Activated CD8-positive, alpha-beta T cell treated with anti-CD3 and anti-CD28 coated beads, Interleukin-2, amount 10 ng/mL, durations not matched to agents 7 days and 5 days (primary cell): ENCODE results near the gene ZNF865. TPM values are rescaled to one million over a fixed set of nuclear protein-coding genes. Genes with fewer than 3 reads are reported as not detected.

Source experiments
- ATAC-seq: fragments of 150-1000 bp; cut with Tn5 transposase; one replicate; pipeline ENCODE4 v1.10.0; 2021; ENCODE audit warnings: moderate library complexity
- CTCF ChIA-PET: fragments of 350-600 bp; sonication (Branson Sonifier 250); formaldehyde crosslinking; loops from one replicate; lab custom pipeline; 2021; ENCODE audit warnings: antibody characterized with exemption; lab: Charles Lee
- POLR2A ChIA-PET: fragments of 350-600 bp; sonication (Branson Sonifier 250); formaldehyde crosslinking; loops from one replicate; lab custom pipeline; 2021; ENCODE audit warnings: antibody characterized with exemption; lab: Charles Lee
- DNase-seq: peaks from one replicate; pipeline ENCODE4 v3.0.0-alpha.2; 2020
- H3K27ac Mint-ChIP-seq: one replicate; pipeline ENCODE4 v1.8.0; 2021; ENCODE audit warnings: mild to moderate bottlenecking, mixed read lengths
- H3K27me3 Mint-ChIP-seq: one replicate; pipeline ENCODE4 v1.8.0; 2021; ENCODE audit warnings: low read depth, mixed read lengths
- H3K36me3 Mint-ChIP-seq: one replicate; pipeline ENCODE4 v1.8.0; 2021; ENCODE audit warnings: low read depth, mixed read lengths
- H3K4me1 Mint-ChIP-seq: one replicate; pipeline ENCODE4 v1.8.0; 2021; ENCODE audit warnings: low read depth, mixed read lengths
- H3K4me3 Mint-ChIP-seq: one replicate; pipeline ENCODE4 v1.8.0; 2021; ENCODE audit warnings: mild to moderate bottlenecking, mixed read lengths
- H3K9me3 Mint-ChIP-seq: one replicate; pipeline ENCODE4 v1.8.0; 2022; ENCODE audit warnings: mixed read lengths; ENCODE audit not compliant: insufficient read depth
- total RNA-seq, 2 experiments: library from RNA; stranded (reverse); gene quantifications; one replicate each; pipeline ENCODE4 v1.2.3, GENCODE V29; 2021

ZNF865 gene
- total RNA-seq, 2 experiments from 2014 or later: 14.8 to 15.8 TPM

DNA sequence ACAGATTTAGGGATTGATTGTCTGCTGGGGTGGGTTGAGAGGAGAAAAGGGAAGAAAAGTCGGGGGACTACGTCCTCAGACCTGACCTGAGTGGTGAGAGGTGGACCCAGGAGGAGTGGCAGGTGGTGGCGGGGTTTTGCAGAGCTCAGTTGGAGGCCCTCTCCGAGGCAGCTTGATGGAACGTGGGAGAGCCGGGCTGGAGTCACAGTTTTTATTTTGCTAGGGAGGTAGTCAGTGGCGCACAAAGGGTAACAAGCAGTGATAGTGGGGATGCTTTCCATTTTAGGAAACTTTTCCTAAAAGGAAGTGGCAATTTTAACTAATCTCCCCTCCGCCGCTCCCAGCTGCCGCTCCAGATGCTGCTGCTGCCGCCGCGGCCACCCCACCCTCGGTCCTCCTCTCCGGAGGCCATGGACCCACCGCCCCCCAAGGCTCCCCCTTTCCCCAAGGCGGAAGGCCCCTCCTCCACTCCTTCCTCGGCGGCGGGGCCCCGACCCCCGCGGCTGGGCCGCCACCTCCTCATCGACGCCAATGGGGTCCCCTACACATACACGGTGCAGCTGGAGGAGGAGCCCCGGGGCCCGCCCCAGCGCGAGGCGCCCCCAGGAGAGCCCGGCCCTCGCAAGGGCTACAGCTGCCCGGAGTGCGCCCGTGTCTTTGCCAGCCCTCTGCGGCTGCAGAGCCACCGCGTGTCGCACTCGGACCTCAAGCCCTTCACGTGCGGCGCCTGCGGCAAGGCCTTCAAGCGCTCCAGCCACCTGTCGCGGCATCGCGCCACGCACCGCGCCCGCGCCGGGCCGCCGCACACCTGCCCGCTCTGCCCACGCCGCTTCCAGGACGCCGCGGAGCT, 36.9 kb downstream of the ZNF865 start:
- H3K4me3 Mint-ChIP-seq: peak overlapping the region; percentile 86
- ChIA-PET CTCF (interaction anchor here (1.0 to 2.0 kb wide), 5 partner anchors 9 to 43 kb away, joined by 3 to 17 read pairs (median 6); partner anchors contain the start of genes FIZ1, U2AF2 and ZNF865), POLR2A (interaction anchor here (0.9 to 1.9 kb wide), 4 partner anchors 10 to 25 kb away, joined by 3 to 7 read pairs (median 4); partner anchors contain the start of gene U2AF2)
- H3K4me1 Mint-ChIP-seq: peaks cover 60% of the 10 kb centered on the region
- H3K27me3 Mint-ChIP-seq: no peaks in the 10 kb centered on the region
- H3K9me3 Mint-ChIP-seq: no peaks in the 10 kb centered on the region
- peak overlapping the region; percentile 95 for H3K27ac Mint-ChIP-seq
- peak; percentile 47 for DNase-seq
- ATAC-seq: peak; percentile 12
- peaks cover 37% of the 10 kb centered on the region for H3K36me3 Mint-ChIP-seq

DNA sequence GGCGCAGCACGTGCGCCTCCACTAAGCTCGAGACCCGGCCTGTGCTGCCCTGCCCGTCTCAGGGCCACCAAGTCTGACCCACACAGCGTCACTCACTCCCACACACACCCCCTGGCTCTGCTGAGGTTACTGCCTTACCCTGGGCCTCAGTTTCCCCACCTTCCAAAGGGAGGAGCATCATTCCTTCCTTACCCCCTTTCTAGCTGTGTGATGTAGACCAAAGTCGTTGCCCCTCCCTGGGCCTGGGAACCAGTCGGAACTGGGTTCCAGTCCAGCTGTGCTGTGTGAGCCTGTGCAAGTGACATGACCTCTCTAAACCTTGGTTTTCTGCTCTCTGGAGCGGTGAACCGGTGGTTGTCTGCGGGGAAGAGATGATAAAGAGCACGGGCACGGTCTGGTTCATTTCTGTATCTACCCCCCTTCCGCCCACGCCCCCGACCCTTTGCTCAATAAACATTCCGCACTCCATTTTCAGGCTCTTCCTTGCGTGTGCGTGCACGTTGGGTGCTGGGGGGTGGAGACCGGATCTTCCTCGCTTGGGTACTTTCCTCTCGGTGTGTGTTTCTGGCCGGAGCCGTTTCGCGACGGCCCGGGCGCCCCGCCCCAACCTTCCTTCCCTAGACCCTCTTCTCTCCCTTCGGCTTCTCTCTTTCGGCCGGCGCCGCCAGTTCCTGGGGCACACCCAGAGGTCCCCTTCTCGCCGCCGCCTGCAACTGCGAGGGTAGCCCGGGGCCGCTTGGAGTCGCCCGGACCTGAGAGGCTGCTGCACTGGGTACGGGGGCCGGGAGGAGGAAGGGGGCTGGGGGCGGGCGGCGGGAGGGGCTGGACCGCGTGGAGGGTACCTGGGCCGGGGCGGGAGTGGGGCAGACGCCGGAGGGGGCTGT, 37.8 kb downstream of the ZNF865 start, which contains the start of gene ZNF581:
Gene ZNF581 (plus strand): TSS at position 647 of the 884 bp plus-strand sequence. CDS start 923 bp downstream, outside the sequence.
- Mint-ChIP-seq H3K27me3 (no peaks in the 10 kb centered on the region), H3K36me3 (peaks cover 32% of the 10 kb centered on the region), H3K27ac (peak within 1 kb of the TSS; percentile 95), H3K4me3 (peak within 1 kb of the TSS; percentile 86), H3K9me3 (no peaks in the 10 kb centered on the region), H3K4me1 (peaks cover 58% of the 10 kb centered on the region)
- CTCF ChIA-PET: interaction anchor here (1.0 to 2.0 kb wide), 5 partner anchors 10 to 44 kb away, joined by 3 to 17 read pairs (median 6); partner anchors contain the start of genes FIZ1, U2AF2 and ZNF865
- ATAC-seq (peak; percentile 61), DNase-seq (peak; percentile 82)
- POLR2A ChIA-PET: interaction anchor here (0.9 to 1.9 kb wide), 4 partner anchors 9 to 25 kb away, joined by 3 to 7 read pairs (median 4); partner anchors contain the start of gene U2AF2

DNA sequence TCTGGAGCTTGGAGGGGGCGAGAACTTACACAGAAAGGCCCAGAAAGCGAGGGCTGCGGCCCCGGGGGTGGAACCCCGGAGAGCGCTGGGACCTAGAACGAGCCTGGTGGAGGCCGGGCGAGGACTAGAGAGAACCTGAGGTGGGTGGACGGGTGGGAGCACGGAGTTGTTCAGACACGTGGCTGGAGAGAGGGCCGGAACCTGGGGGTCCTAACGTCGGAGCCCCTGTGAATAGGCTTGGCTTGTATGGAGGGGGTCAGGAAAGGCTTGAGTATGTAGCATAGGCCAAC, 38.4 kb downstream of the ZNF865 start:
- ATAC-seq (no peak), DNase-seq (no peak)
- H3K9me3 Mint-ChIP-seq: no peaks in the 10 kb centered on the region
- peaks cover 29% of the 10 kb centered on the region for H3K36me3 Mint-ChIP-seq
- peaks cover 59% of the 10 kb centered on the region for H3K4me1 Mint-ChIP-seq
- no peaks in the 10 kb centered on the region for H3K27me3 Mint-ChIP-seq
- peak overlapping the region; percentile 86 for H3K4me3 Mint-ChIP-seq
- ChIA-PET CTCF (interaction anchor here (1.3 to 1.9 kb wide), 2 partner anchors 10 to 11 kb away, joined by 4 to 9 read pairs; partner anchors contain the start of gene U2AF2), POLR2A (interaction anchor here (2.4 kb wide), 1 partner anchor 11 kb away, joined by 6 read pairs; no protein-coding TSS in a partner anchor)
- peak overlapping the region; percentile 95 for H3K27ac Mint-ChIP-seq

DNA sequence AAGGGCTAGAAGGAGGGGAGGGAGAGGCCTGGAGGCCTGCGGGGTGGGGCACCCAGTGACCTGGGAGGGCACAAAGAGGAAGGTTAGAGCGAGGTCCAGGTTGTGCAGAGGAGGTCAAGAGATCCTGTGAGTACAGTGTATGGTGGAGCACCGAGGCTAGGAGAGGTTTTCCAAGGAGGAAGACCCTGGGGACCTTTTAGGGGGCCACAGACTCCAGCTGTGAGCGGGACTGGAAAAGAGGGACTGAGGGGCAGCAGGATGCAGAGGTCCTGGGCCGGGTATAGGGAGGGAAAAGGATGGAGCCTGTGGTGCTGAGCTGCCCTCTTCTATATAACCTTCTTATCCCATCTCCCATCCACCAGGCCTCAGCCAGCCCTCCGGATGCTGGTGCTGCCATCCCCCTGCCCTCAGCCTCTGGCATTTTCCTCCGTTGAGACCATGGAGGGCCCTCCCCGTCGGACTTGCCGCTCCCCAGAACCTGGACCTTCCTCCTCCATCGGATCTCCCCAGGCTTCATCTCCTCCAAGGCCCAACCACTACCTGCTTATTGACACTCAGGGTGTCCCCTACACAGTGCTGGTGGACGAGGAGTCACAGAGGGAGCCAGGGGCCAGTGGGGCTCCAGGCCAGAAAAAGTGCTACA, 38.9 kb downstream of the ZNF865 start:
- CTCF ChIA-PET: interaction anchor here (1.3 kb wide), 1 partner anchor 10 kb away, joined by 4 read pairs; the partner anchor contains the start of gene U2AF2
- H3K36me3 Mint-ChIP-seq: peaks cover 25% of the 10 kb centered on the region
- H3K4me1 Mint-ChIP-seq: peaks cover 54% of the 10 kb centered on the region
- no peaks in the 10 kb centered on the region for H3K27me3 Mint-ChIP-seq
- H3K27ac Mint-ChIP-seq: peak overlapping the region; percentile 95
- peak overlapping the region; percentile 86 for H3K4me3 Mint-ChIP-seq
- DNase-seq (no peak), ATAC-seq (no peak)
- POLR2A ChIA-PET: interaction anchor here (2.4 kb wide), 1 partner anchor 10 kb away, joined by 6 read pairs; no protein-coding TSS in a partner anchor
- no peaks in the 10 kb centered on the region for H3K9me3 Mint-ChIP-seq

DNA sequence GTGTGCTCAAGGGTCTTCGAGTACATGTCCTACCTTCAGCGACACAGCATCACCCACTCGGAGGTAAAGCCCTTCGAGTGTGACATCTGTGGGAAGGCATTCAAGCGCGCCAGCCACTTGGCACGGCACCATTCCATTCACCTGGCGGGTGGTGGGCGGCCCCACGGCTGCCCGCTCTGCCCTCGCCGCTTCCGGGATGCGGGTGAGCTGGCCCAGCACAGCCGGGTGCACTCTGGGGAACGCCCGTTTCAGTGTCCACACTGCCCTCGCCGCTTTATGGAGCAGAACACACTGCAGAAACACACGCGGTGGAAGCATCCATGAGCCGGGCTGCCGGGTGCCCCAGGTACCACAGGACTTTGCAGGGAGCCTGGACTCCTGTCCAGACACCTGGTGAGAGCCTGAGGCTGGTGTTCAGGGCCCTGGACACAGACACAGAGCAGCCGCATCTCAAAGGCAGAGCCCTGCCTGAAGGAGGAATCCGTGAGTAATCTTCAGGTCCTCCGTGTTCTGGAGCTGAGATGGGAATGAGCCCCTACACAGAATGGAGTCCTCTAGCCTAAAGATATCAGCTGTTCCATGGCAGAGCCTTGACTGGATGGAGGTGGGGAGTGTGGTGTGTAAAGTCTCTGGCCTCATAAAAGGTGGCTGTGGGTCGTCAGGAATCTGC, 39.5 kb downstream of the ZNF865 start:
- H3K4me3 Mint-ChIP-seq: peak overlapping the region; percentile 86
- no peaks in the 10 kb centered on the region for H3K9me3 Mint-ChIP-seq
- H3K36me3 Mint-ChIP-seq: peaks cover 25% of the 10 kb centered on the region
- DNase-seq (no peak), ATAC-seq (no peak)
- POLR2A ChIA-PET: interaction anchor here (1.5 to 2.4 kb wide), 2 partner anchors 9 to 12 kb away, joined by 4 to 6 read pairs; no protein-coding TSS in a partner anchor
- peak overlapping the region; percentile 95 for H3K27ac Mint-ChIP-seq
- CTCF ChIA-PET: interaction anchor here (1.1 to 1.3 kb wide), 2 partner anchors 9 to 10 kb away, joined by 4 to 6 read pairs; partner anchors contain the start of gene U2AF2
- peaks cover 54% of the 10 kb centered on the region for H3K4me1 Mint-ChIP-seq
- no peaks in the 10 kb centered on the region for H3K27me3 Mint-ChIP-seq

DNA sequence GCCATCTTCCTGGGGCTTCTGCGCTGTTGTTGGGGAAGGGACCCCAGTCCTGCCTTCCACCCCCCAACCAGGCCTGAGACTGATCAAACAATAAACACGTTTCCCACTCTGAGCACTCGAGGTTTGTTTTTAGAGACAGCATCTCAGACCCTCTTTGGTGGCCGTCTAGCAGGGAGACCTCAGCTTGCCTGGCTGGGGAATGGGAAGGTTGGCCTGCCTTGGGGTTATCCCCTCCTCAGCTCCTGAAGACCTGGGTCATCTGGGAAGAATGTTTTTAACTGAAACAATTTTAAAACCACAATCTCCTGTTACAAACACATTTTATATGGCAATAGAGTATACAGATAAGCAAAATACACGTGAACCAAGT, 40.0 kb downstream of the ZNF865 start:
- DNase-seq: no peak
- H3K27ac Mint-ChIP-seq: peak overlapping the region; percentile 52
- no peak for ATAC-seq
- CTCF ChIA-PET: interaction anchor here (1.1 kb wide), 1 partner anchor 9 kb away, joined by 6 read pairs; no protein-coding TSS in a partner anchor
- peaks cover 25% of the 10 kb centered on the region for H3K36me3 Mint-ChIP-seq
- peaks cover 53% of the 10 kb centered on the region for H3K4me1 Mint-ChIP-seq
- POLR2A ChIA-PET: interaction anchor here (1.5 to 2.4 kb wide), 2 partner anchors 9 to 13 kb away, joined by 4 to 6 read pairs; no protein-coding TSS in a partner anchor
- no peaks in the 10 kb centered on the region for H3K27me3 Mint-ChIP-seq
- no peaks in the 10 kb centered on the region for H3K9me3 Mint-ChIP-seq
- H3K4me3 Mint-ChIP-seq: peak overlapping the region; percentile 57

DNA sequence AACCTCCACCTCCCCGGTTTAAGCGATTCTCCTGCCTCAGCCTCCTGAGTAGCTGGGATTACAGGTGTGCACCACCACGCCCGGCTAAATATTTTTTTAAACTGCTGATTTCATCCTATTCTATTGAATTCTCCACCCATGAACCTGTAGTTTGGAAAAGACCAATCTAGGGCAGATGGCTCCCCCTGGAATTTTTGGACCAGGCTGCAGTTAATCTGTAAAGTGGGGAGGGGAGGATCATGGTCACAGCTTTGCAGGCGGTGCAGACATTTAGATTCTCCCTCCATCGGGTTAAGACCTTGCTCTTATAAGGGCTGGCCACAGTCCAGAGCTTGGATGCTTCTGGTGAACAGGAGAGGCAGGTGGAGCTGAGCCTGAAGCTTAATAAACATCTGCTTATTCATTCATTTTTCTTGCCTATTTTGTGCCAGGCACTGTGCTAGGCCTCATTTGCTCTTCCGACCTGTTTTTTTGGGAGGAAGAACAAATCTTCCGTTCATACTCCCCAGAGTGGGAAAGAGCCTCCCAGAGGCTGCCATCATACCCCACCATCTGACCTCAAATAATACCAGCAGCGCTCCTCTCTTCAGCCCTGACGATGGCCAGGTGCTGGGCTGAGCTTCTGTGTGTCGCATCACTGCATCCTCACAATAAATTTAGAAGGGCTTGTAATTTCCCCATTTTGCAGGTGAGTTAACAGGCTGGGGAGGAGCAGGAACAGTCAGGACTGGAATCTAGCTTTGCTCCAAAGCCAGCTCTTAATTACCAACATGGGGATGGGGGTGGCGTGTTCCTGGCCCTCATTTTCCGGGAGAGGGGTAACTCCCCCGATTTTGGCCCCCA, 41.7 kb downstream of the ZNF865 start:
- Mint-ChIP-seq H3K27ac (peak overlapping the region; percentile 80), H3K4me3 (peak overlapping the region; percentile 78), H3K27me3 (no peaks in the 10 kb centered on the region), H3K36me3 (peaks cover 25% of the 10 kb centered on the region), H3K4me1 (peaks cover 48% of the 10 kb centered on the region), H3K9me3 (no peaks in the 10 kb centered on the region)
- ATAC-seq: no peak
- CTCF ChIA-PET: interaction anchor here (0.9 to 4.7 kb wide), 6 partner anchors 9 to 180 kb away, joined by 3 to 39 read pairs (median 4); no protein-coding TSS in a partner anchor
- no peak for DNase-seq
- POLR2A ChIA-PET: interaction anchor here (0.7 to 2.0 kb wide), 4 partner anchors 8 to 47 kb away, joined by 3 to 8 read pairs (median 4); partner anchors contain the start of gene FIZ1

DNA sequence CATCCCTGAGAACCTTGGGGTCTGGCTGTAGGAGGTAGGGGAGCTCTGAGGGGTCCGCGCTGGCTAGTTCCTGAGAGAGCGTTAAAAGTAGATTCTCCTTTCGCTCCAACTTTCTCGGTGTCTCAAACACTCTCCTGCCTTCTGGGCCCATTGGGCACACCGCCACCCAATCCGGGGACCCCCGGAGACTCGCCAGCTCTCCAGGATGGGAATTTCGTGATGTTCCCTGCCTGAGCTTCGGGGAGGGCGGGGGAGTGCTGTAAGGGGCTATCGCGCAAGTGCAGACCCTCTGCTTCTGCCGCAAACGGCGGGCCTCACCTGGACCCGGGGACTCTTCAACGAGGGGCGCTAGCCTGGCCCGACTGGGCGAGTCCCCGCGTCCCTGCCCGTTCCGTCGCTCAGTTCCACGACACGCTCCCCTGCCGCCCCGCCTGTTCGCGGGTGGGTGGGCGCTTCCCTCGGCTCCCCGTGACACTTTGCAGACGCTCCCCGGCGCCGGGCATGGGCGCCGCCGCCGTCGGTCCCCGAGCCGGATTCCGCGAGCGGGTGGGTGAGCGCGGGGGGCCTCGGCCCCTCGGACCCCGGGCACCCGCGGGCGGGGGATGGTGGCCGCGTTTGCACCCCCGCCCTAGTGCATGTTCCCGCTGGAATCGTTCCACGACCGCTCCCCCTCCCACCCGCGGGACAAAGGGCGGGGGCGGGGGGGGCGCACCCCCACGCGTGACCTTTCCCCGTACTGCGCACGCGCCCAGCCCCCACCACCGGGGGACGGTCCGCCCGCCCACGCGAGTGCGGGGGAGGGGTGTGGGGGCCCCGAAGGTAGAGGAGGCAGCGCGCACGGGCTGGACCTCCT, 42.5 kb downstream of the ZNF865 start, which contains the start of gene CCDC106:
Gene CCDC106 (plus strand): TSS at position 481 of the 853 bp plus-strand sequence. CDS start 835 bp downstream, outside the sequence.
- POLR2A ChIA-PET: interaction anchor here (0.7 to 2.0 kb wide), 4 partner anchors 9 to 48 kb away, joined by 3 to 8 read pairs (median 4); partner anchors contain the start of gene FIZ1
- ATAC-seq: peak; percentile 21
- peaks cover 45% of the 10 kb centered on the region for H3K4me1 Mint-ChIP-seq

More for the DNA sequence above, 42.5 kb downstream of the ZNF865 start, which contains the start of gene CCDC106:
- DNase-seq: peak; percentile 47
- Mint-ChIP-seq H3K36me3 (peaks cover 25% of the 10 kb centered on the region), H3K27me3 (no peaks in the 10 kb centered on the region), H3K27ac (peak within 1 kb of the TSS; percentile 80), H3K4me3 (peak within 1 kb of the TSS; percentile 78), H3K9me3 (no peaks in the 10 kb centered on the region)
- CTCF ChIA-PET: interaction anchor here (1.2 to 4.7 kb wide), 7 partner anchors 8 to 144 kb away, joined by 3 to 39 read pairs (median 4); no protein-coding TSS in a partner anchor
